ENCODE measurements around the gene NCBP2. TPM values are rescaled to one million over a fixed set of nuclear protein-coding genes. Genes with fewer than 3 reads are reported as not detected.

NCBP2 gene
- total and polyA plus RNA-seq, 2 donors (not counting 3 experiments of a cell fraction or from before 2014, with no cell fraction given): 31.2 to 76.1 TPM

DNA sequence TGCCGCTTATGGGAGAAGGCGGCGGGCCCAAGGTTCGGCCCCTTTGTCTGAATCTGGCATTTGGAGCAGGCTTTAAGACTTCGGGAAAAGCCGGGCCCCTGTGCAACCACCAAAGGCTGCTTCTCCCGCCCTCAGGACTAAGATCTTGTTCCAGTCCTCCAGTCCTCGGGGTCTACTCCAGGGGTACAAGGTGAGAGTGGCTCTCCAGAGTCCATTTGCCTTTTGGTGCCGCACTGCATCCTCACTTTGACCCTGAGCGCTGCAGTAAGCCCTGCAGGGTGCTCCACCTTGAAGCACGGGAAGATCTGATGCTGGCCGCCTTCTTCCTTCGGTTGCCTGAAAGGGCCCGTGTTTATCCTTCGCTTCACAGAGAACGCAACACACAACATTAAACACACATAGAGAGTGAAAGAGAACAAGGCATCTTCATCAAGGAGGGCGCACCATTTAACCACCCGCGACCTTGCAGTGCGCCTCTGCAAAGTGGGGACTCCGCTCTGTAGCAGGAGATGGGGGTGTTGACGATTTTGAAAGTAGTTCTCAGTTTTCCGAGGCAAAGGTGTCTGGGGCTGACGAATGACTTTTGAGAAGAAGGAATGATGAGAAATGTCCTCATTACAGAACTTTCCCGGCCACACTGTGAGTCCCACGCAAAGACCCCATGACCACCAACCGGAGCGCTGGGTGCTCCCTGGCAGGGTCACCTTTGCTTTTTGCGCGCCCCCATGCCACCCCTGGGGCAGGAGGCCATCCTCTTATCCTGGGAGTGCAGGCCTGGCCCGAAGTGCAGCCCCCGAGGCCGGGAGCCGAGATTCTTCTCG, 25.3 kb upstream of the NCBP2 start:
- H2AFZ ChIP-seq (ENCODE audit: low read depth, low read length): no peak overlapping the region
- TSS peak; percentile 14 for BruUV-seq (replicated peaks)
- intact Hi-C loops (cut with micrococcal nuclease): loop anchor here (1.0 to 5.0 kb wide), 2 partner anchors 25 to 445 kb away; partner anchors contain the start of gene NCBP2
- dilution Hi-C loops (cut with MboI; ENCODE audit: extremely low pct_ligation_motif_present, low sequenced_read_pairs): no loop called here
- TF ChIP-seq POLR2AphosphoS5 (IDR thresholded peaks at IDR 0.05; ENCODE audit: insufficient read depth, low read depth, low read length) (no peak), MYC (IDR thresholded peaks at IDR 0.05; ENCODE audit: low read depth, low read length) (no peak), JUN (IDR thresholded peaks at IDR 0.05; ENCODE audit: borderline replicate concordance, insufficient read depth, insufficient read length, low read depth) (no peak), POLR2A (IDR thresholded peaks at IDR 0.05; ENCODE audit: low read depth, low read length) (no peak), EZH2 (IDR thresholded peaks at IDR 0.05; ENCODE audit: borderline replicate concordance, low read depth, low read length, severe bottlenecking) (no peak)
- TF ChIP-seq, protein P1, sequence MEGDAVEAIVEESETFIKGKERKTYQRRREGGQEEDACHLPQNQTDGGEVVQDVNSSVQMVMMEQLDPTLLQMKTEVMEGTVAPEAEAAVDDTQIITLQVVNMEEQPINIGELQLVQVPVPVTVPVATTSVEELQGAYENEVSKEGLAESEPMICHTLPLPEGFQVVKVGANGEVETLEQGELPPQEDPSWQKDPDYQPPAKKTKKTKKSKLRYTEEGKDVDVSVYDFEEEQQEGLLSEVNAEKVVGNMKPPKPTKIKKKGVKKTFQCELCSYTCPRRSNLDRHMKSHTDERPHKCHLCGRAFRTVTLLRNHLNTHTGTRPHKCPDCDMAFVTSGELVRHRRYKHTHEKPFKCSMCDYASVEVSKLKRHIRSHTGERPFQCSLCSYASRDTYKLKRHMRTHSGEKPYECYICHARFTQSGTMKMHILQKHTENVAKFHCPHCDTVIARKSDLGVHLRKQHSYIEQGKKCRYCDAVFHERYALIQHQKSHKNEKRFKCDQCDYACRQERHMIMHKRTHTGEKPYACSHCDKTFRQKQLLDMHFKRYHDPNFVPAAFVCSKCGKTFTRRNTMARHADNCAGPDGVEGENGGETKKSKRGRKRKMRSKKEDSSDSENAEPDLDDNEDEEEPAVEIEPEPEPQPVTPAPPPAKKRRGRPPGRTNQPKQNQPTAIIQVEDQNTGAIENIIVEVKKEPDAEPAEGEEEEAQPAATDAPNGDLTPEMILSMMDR (IDR thresholded peaks at IDR 0.05; ENCODE audit: extremely low read depth in 1 of 2, insufficient read depth in 1 of 2, low read depth in 1 of 2, low read length in 2 of 2): no peak
- TF ChIP-seq, protein P2, sequence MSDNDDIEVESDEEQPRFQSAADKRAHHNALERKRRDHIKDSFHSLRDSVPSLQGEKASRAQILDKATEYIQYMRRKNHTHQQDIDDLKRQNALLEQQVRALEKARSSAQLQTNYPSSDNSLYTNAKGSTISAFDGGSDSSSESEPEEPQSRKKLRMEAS (IDR thresholded peaks at IDR 0.05; ENCODE audit: insufficient read depth, insufficient read length): no peak
- no peaks in the 10 kb centered on the region for H3K9me3 ChIP-seq (replicated peaks; ENCODE audit: control insufficient read depth, insufficient read depth, low read length)
- FAIRE-seq (no peak), DNase-seq (ENCODE audit: low read depth, low spot score) (no peak)
- peaks cover 3% of the 10 kb centered on the region for H3K4me1 ChIP-seq (ENCODE audit: control insufficient read depth, extremely low read depth, insufficient read depth, low read length)
- no peak overlapping the region for H3K27ac ChIP-seq (ENCODE audit: insufficient read depth, low read depth, low read length)
- no peaks in the 10 kb centered on the region for H3K79me2 ChIP-seq (ENCODE audit: control insufficient read depth, insufficient read depth, low read length)
- ChIA-PET POLR2A (no interaction called here), CTCF (no interaction called here)
- peak overlapping the region in 2 of 3 experiments; percentile 47 to 60 for H3K4me3 ChIP-seq (replicated peaks in 1 of 3; ENCODE audit: insufficient read depth in 1 of 3, low read depth in 1 of 3, low read length in 3 of 3)
- no peak overlapping the region for H3K9ac ChIP-seq (replicated peaks; ENCODE audit: extremely low read depth, insufficient read depth, low read length)
- H3K36me3 ChIP-seq (ENCODE audit: control insufficient read depth in 2 of 2, extremely low read depth in 1 of 2, insufficient read depth in 2 of 2, low read length in 2 of 2): no peaks in the 10 kb centered on the region
- H3K9me1 ChIP-seq (replicated peaks; ENCODE audit: control insufficient read depth, extremely low read depth, insufficient read depth, low read length): no peaks in the 10 kb centered on the region
- peaks cover 0 to 2% of the 10 kb centered on the region in 2 experiments for H3K27me3 ChIP-seq (ENCODE audit: control insufficient read depth in 2 of 2, insufficient read depth in 2 of 2, low read length in 2 of 2)
- H3K4me2 ChIP-seq (ENCODE audit: insufficient read depth, low read length): peak overlapping the region; percentile 37
- H4K20me1 ChIP-seq (replicated peaks; ENCODE audit: control insufficient read depth, extremely low read depth, insufficient read depth, low read length): no peaks in the 10 kb centered on the region

Data from endothelial cell of umbilical vein (primary cell).